GM10248 (cell line): ENCODE measurements around the gene ACBD7.

Experiments
- CTCF ChIA-PET: fragments of 300-600 bp; sonication (Branson Sonifier 250); formaldehyde crosslinking; extraction: SDS; loops from one replicate; lab custom pipeline; 2021; ENCODE audit warnings: antibody characterized with exemption; lab: Yijun Ruan, JAX
- POLR2A ChIA-PET: fragments of 350-650 bp; sonication (Branson Sonifier 250); formaldehyde crosslinking; extraction: SDS; loops from one replicate; lab custom pipeline; 2020; ENCODE audit warnings: antibody characterized with exemption; lab: Yijun Ruan, JAX
- DNase-seq: peaks from one replicate; pipeline ENCODE4 v3.0.0; 2012; ENCODE audit errors: extremely low spot score
- TF ChIP-seq, protein P1 (sequence below): IDR thresholded peaks from 2 replicates; pipeline ENCODE4 v1.5.1; 2012; ENCODE audit warnings: mild to moderate bottlenecking, low read depth; ENCODE audit errors: extremely low read depth, missing control alignments, control extremely low read depth

Gene ACBD7

GRCh38 chr10:15124190-15124589 is 35.6 kb upstream of the ACBD7 start:
- ChIA-PET POLR2A (interaction anchor here (1.7 kb wide), 1 partner anchor 939 kb away, joined by 6 read pairs; no protein-coding TSS in a partner anchor), CTCF (interaction anchor here (1.0 to 4.1 kb wide), 5 partner anchors 14 to 44 kb away, joined by 3 to 27 read pairs (median 5); partner anchors contain the start of gene NMT2)
- TF ChIP-seq, protein P1, sequence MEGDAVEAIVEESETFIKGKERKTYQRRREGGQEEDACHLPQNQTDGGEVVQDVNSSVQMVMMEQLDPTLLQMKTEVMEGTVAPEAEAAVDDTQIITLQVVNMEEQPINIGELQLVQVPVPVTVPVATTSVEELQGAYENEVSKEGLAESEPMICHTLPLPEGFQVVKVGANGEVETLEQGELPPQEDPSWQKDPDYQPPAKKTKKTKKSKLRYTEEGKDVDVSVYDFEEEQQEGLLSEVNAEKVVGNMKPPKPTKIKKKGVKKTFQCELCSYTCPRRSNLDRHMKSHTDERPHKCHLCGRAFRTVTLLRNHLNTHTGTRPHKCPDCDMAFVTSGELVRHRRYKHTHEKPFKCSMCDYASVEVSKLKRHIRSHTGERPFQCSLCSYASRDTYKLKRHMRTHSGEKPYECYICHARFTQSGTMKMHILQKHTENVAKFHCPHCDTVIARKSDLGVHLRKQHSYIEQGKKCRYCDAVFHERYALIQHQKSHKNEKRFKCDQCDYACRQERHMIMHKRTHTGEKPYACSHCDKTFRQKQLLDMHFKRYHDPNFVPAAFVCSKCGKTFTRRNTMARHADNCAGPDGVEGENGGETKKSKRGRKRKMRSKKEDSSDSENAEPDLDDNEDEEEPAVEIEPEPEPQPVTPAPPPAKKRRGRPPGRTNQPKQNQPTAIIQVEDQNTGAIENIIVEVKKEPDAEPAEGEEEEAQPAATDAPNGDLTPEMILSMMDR, result no peak
- no peak for DNase-seq

DNA sequence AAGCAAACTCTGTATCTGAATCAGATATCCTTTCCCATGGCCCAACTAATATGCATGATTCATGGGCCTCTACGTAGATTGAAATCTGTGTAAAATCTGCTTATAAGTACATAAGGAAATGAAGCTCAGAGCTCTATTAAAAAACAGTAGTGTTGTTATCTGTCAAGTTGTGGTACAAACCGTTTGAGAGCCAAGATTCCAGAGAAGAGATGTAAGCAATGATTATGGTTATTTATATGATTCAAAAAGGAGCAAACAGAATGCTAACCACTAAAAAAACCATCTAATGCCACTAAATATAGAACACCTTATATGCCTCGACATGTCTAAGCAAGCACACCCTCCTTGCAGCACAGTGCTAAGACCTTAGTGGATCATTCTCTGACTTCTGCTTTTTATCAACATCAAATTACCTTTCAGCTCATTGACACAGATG is 35.2 kb upstream of the ACBD7 start:
- TF ChIP-seq, protein P1, result no peak
- CTCF ChIA-PET, result interaction anchor here (1.0 to 4.1 kb wide), 6 partner anchors 8 to 44 kb away, joined by 3 to 27 read pairs (median 4); partner anchors contain the start of gene NMT2
- POLR2A ChIA-PET, result interaction anchor here (1.7 kb wide), 1 partner anchor 938 kb away, joined by 6 read pairs; no protein-coding TSS in a partner anchor
- DNase-seq, result no peak

- CTCF ChIA-PET, result interaction anchor here (0.6 to 4.1 kb wide), 7 partner anchors 9 to 46 kb away, joined by 3 to 27 read pairs (median 4); partner anchors contain the start of gene NMT2
- TF ChIP-seq, protein P1, result no peak
- DNase-seq, result peak; percentile 77
- POLR2A ChIA-PET, result interaction anchor here (1.7 kb wide), 1 partner anchor 937 kb away, joined by 6 read pairs; no protein-coding TSS in a partner anchor
Measured at GRCh38 chr10:15122477-15123030, 34.0 kb upstream of the ACBD7 start.

GRCh38 chr10:15121707-15122106 is 33.1 kb upstream of the ACBD7 start:
- POLR2A ChIA-PET, result no interaction called here
- TF ChIP-seq, protein P1, result no peak
- DNase-seq, result no peak
- CTCF ChIA-PET, result interaction anchor here (0.6 to 4.1 kb wide), 4 partner anchors 8 to 23 kb away, joined by 3 to 27 read pairs (median 4); no protein-coding TSS in a partner anchor

DNA sequence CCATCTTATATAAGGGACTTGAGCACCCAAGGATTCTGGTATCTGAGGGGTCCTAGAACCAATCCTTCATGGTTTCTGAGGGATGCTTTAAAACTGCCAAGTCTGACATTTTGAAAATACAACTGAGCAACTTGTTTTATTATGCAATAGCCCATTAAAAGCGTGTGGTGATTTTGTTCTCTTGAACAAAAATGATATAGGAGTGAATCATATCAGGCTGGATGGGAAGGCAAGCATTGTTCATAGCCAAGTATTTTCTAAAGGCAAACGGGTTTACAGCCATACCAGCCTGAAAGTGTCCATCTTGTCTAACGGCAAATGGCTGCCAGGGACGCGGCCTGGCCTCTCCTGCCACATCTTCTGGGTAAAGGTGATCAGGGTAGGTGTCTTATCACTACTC is 31.9 kb upstream of the ACBD7 start:
- ChIA-PET CTCF (interaction anchor here (4.1 kb wide), 1 partner anchor 15 kb away, joined by 27 read pairs; no protein-coding TSS in a partner anchor), POLR2A (no interaction called here)
- TF ChIP-seq, protein P1, result no peak
- no peak for DNase-seq

GRCh38 chr10:15118615-15119014 is 30.0 kb upstream of the ACBD7 start:
- DNase-seq, result no peak
- TF ChIP-seq, protein P1, result no peak
- ChIA-PET CTCF (interaction anchor here (4.3 kb wide), 1 partner anchor 13 kb away, joined by 23 read pairs; no protein-coding TSS in a partner anchor), POLR2A (no interaction called here)
